Measurements from ENCODE around the gene DPYD. TPM values are rescaled to one million over a fixed set of nuclear protein-coding genes. Genes with fewer than 3 reads are reported as not detected.

The DPYD gene
- total and polyA plus RNA-seq, 12 donors = 4.1 to 22.0 (median 7.0) TPM

GRCh38 chr1:97911266-97912215 is 9.3 kb downstream of the DPYD start:
- Histone ChIP-seq H3K27ac (no peak overlapping the region), H3K4me3 (no peak overlapping the region), H3K36me3 (no peaks in the 10 kb centered on the region), H3K9me3 (no peaks in the 10 kb centered on the region), H3K4me1 (peaks cover 0 to 64% (median 0%) of the 10 kb centered on the region in 9 donors), H3K27me3 (no peaks in the 10 kb centered on the region)
- no peak for TF ChIP-seq CTCF (IDR thresholded peaks at IDR 0.05)
- intact Hi-C loops (cut with DNase I) = no loop called here
- ATAC-seq (no peak), DNase-seq (no peak)
- WGBS, 2 donors = 76% methylated on average over 8 of the region's 8 CpGs

GRCh38 chr1:97909266-97909665 is 11.6 kb downstream of the DPYD start:
- Histone ChIP-seq H3K4me1 (peaks cover 0 to 81% (median 3%) of the 10 kb centered on the region in 9 donors), H3K36me3 (no peaks in the 10 kb centered on the region), H3K27ac (peak overlapping the region in 1 of 10 donors; percentile 3), H3K27me3 (no peaks in the 10 kb centered on the region), H3K4me3 (no peak overlapping the region), H3K9me3 (no peaks in the 10 kb centered on the region)
- intact Hi-C loops (cut with DNase I) = no loop called here
- ATAC-seq (no peak), DNase-seq (no peak)
- TF ChIP-seq CTCF (IDR thresholded peaks at IDR 0.05) = no peak

- TF ChIP-seq CTCF (IDR thresholded peaks at IDR 0.05) = no peak
- intact Hi-C loops (cut with DNase I) = no loop called here
- DNase-seq = no peak
These were observed 12.9 kb downstream of the DPYD start for GRCh38 chr1:97907886-97908285.

GRCh38 chr1:97906567-97907241 is 14.1 kb downstream of the DPYD start:
- no peaks in the 10 kb centered on the region for H3K27me3 ChIP-seq
- peak overlapping the region in 1 of 10 donors; percentile 82 for H3K27ac ChIP-seq
- no peak overlapping the region for H3K4me3 ChIP-seq
- intact Hi-C loops (cut with DNase I) = no loop called here
- peaks cover 0 to 100% (median 19%) of the 10 kb centered on the region in 9 donors for H3K4me1 ChIP-seq
- peak in 4 of 8 donors; percentile 54 to 92 (median 58) for ATAC-seq
- 72 to 73% methylated on average over 7 of the region's 7 CpGs for WGBS, 2 donors
- H3K9me3 ChIP-seq = no peaks in the 10 kb centered on the region
- no peak for TF ChIP-seq CTCF (IDR thresholded peaks at IDR 0.05)
- no peaks in the 10 kb centered on the region for H3K36me3 ChIP-seq
- peak in 1 of 2 donors; percentile 18 for DNase-seq

More at GRCh38 chr1:97907886-97908285, 12.9 kb downstream of the DPYD start:
- peak overlapping the region in 1 of 10 donors; percentile 56 for H3K27ac ChIP-seq
- no peak overlapping the region for H3K4me3 ChIP-seq
- no peaks in the 10 kb centered on the region for H3K27me3 ChIP-seq
- H3K36me3 ChIP-seq = no peaks in the 10 kb centered on the region
- 85 to 95% methylated on average over 3 of the region's 3 CpGs for WGBS, 2 donors
- no peak for ATAC-seq
- H3K9me3 ChIP-seq = no peaks in the 10 kb centered on the region
- peaks cover 0 to 95% (median 11%) of the 10 kb centered on the region in 9 donors for H3K4me1 ChIP-seq

Measured in heart right ventricle (tissue), 16 donors.